Right atrium auricular region (tissue), 2 donors: ENCODE results near the gene TOM1L2. TPM values are rescaled to one million over a fixed set of nuclear protein-coding genes. Genes with fewer than 3 reads are reported as not detected.

Experiments used
- DNase-seq: peaks from one replicate; pipeline ENCODE4 v3.0.0-alpha.2; 2019; ENCODE audit warnings: low spot score
- H3K27ac ChIP-seq, 2 donors: fragments of 200-600 bp; sonication (generic); 1 replicate in 1 of 2; 2 replicates in 1 of 2; pipeline ENCODE4 v1.5.1; 2016 to 2019
- H3K27me3 ChIP-seq, 2 donors: fragments of 200-600 bp; sonication (generic); one replicate each; pipeline versions ENCODE4 v1.5.1 to v1.6.0; 2017 to 2019
- H3K36me3 ChIP-seq: fragments of 200-600 bp; sonication (generic); one replicate; pipeline ENCODE4 v1.5.1; 2016
- H3K4me1 ChIP-seq, 2 donors: fragments of 200-600 bp; sonication (generic); one replicate each; pipeline versions ENCODE4 v1.5.1 to v1.6.0; 2017 to 2019
- H3K4me3 ChIP-seq, 2 donors: fragments of 200-600 bp; sonication (generic); 1 replicate in 1 of 2; 2 replicates in 1 of 2; pipeline ENCODE4 v1.5.1; 2017 to 2019; ENCODE audit warnings: mild to moderate bottlenecking in 1 of 2, moderate library complexity in 1 of 2
- H3K9me3 ChIP-seq, 2 donors: fragments of 200-600 bp; sonication (generic); one replicate each; pipeline ENCODE4 v1.5.1; 2019
- CTCF ChIP-seq, 2 donors: fragments of 200-600 bp; sonication (generic); IDR thresholded peaks; one replicate each; pipeline ENCODE4 v1.5.1; 2019; ENCODE audit warnings: antibody characterized with exemption in 2 of 2
- total RNA-seq, 2 donors: library from RNA; depleted of rRNA; stranded (reverse); fragments of >200 nt; gene quantifications; one replicate each; pipeline ENCODE4 v1.1.0, GENCODE V29; 2016

The TOM1L2 gene
- total RNA-seq, 2 donors from 2014 or later = 186 to 347 TPM

- no peak for DNase-seq
- Histone ChIP-seq H3K36me3 (peaks cover 13% of the 10 kb centered on the region), H3K27me3 (no peaks in the 10 kb centered on the region), H3K27ac (peak overlapping the region; percentile 69 to 72), H3K4me3 (no peak overlapping the region), H3K9me3 (no peaks in the 10 kb centered on the region), H3K4me1 (peaks cover 0 to 30% of the 10 kb centered on the region in 2 donors)
- TF ChIP-seq CTCF (IDR thresholded peaks at IDR 0.05) = no peak
Observed at GRCh38 chr17:18017958-18018357, 45.8 kb upstream of the TOM1L2 start.

GRCh38 chr17:18016426-18016825, 44.2 kb upstream of the TOM1L2 start:
- no peak for TF ChIP-seq CTCF (IDR thresholded peaks at IDR 0.05)
- Histone ChIP-seq H3K36me3 (peaks cover 10% of the 10 kb centered on the region), H3K4me1 (peaks cover 0 to 30% of the 10 kb centered on the region in 2 donors), H3K27ac (peak overlapping the region; percentile 5 to 69), H3K27me3 (no peaks in the 10 kb centered on the region), H3K9me3 (no peaks in the 10 kb centered on the region), H3K4me3 (no peak overlapping the region)
- no peak for DNase-seq

GRCh38 chr17:18015593-18015992, 43.4 kb upstream of the TOM1L2 start:
- no peaks in the 10 kb centered on the region for H3K9me3 ChIP-seq
- H3K27ac ChIP-seq = no peak overlapping the region
- H3K4me1 ChIP-seq = peaks cover 0 to 30% of the 10 kb centered on the region in 2 donors
- no peak for TF ChIP-seq CTCF (IDR thresholded peaks at IDR 0.05)
- H3K4me3 ChIP-seq = no peak overlapping the region
- no peaks in the 10 kb centered on the region for H3K27me3 ChIP-seq
- H3K36me3 ChIP-seq = peaks cover 8% of the 10 kb centered on the region
- no peak for DNase-seq

GRCh38 chr17:18014006-18014405, 41.8 kb upstream of the TOM1L2 start:
- H3K4me1 ChIP-seq = peaks cover 0 to 17% of the 10 kb centered on the region in 2 donors
- no peaks in the 10 kb centered on the region for H3K9me3 ChIP-seq
- no peaks in the 10 kb centered on the region for H3K27me3 ChIP-seq
- H3K27ac ChIP-seq = no peak overlapping the region
- TF ChIP-seq CTCF (IDR thresholded peaks at IDR 0.05) = no peak
- H3K36me3 ChIP-seq = peaks cover 8% of the 10 kb centered on the region
- no peak overlapping the region for H3K4me3 ChIP-seq
- DNase-seq = no peak

- DNase-seq = no peak
- no peak overlapping the region for H3K4me3 ChIP-seq
- H3K4me1 ChIP-seq = peaks cover 0 to 8% of the 10 kb centered on the region in 2 donors
- peaks cover 8% of the 10 kb centered on the region for H3K36me3 ChIP-seq
- no peak for TF ChIP-seq CTCF (IDR thresholded peaks at IDR 0.05)
- H3K27ac ChIP-seq = no peak overlapping the region
- no peaks in the 10 kb centered on the region for H3K9me3 ChIP-seq
- H3K27me3 ChIP-seq = no peaks in the 10 kb centered on the region
Observed at GRCh38 chr17:18011286-18011685, 39.1 kb upstream of the TOM1L2 start.
